ENCODE results near the gene CADPS2. TPM values are rescaled to one million over a fixed set of nuclear protein-coding genes. Genes with fewer than 3 reads are reported as not detected.

The CADPS2 gene
- total RNA-seq, 1 donor from 2014 or later = 6.4 TPM

DNA sequence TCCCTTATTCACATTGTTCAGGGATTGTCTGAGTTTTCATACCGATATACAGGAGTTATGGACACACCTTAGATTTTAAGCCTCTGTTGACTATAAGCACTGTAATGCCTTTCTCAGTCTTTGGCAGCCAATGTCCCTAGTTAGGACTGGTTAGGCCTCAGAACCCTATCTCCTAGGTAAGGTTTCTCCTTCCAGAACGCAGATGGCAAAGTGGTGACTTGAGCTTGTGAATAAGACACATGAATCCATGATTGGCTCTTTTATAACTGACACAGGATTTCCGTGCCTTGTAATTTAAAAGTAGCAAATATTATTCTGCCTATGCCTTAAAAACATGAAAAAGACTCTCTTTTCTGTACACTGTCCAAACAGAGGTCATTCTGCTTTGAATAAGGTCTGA lies 171.1 kb downstream of the CADPS2 start:
- Histone ChIP-seq H3K9me3 (ENCODE audit: insufficient read depth, low read depth, low read length) (no peaks in the 10 kb centered on the region), H3K79me2 (ENCODE audit: insufficient read depth, low read length) (no peaks in the 10 kb centered on the region), H3K4me3 (ENCODE audit: insufficient read depth, low read depth, low read length) (no peak overlapping the region), H3K36me3 (ENCODE audit: insufficient read depth, low read length) (no peaks in the 10 kb centered on the region), H2AFZ (ENCODE audit: low read depth, low read length) (no peak overlapping the region), H3K4me2 (ENCODE audit: low read length) (no peak overlapping the region), H3K9ac (ENCODE audit: low read length) (no peak overlapping the region), H3K27ac (ENCODE audit: low read depth, low read length) (no peak overlapping the region), H3K4me1 (ENCODE audit: insufficient read depth, low read length) (no peaks in the 10 kb centered on the region), H4K20me1 (ENCODE audit: insufficient read depth, low read length) (no peaks in the 10 kb centered on the region), H3K27me3 (ENCODE audit: insufficient read depth, low read length) (no peaks in the 10 kb centered on the region)
- Mint-ChIP-seq H3K27ac (ENCODE audit: unreplicated experiment) (no peak overlapping the region), H3K27me3 (ENCODE audit: low read depth, unreplicated experiment) (no peaks in the 10 kb centered on the region), H3K4me3 (ENCODE audit: unreplicated experiment) (no peak overlapping the region), H3K36me3 (ENCODE audit: low read depth, unreplicated experiment) (no peaks in the 10 kb centered on the region), H3K4me1 (ENCODE audit: low read depth, unreplicated experiment) (peaks cover 3% of the 10 kb centered on the region), H3K9me3 (ENCODE audit: unreplicated experiment) (peaks cover 2% of the 10 kb centered on the region)
- DNase-seq (ENCODE audit: low read depth) (no peak), FAIRE-seq (no peak)
- TF ChIP-seq EZH2 (IDR thresholded peaks at IDR 0.05; ENCODE audit: insufficient read depth, low read length) = no peak
- TF ChIP-seq, protein P1, sequence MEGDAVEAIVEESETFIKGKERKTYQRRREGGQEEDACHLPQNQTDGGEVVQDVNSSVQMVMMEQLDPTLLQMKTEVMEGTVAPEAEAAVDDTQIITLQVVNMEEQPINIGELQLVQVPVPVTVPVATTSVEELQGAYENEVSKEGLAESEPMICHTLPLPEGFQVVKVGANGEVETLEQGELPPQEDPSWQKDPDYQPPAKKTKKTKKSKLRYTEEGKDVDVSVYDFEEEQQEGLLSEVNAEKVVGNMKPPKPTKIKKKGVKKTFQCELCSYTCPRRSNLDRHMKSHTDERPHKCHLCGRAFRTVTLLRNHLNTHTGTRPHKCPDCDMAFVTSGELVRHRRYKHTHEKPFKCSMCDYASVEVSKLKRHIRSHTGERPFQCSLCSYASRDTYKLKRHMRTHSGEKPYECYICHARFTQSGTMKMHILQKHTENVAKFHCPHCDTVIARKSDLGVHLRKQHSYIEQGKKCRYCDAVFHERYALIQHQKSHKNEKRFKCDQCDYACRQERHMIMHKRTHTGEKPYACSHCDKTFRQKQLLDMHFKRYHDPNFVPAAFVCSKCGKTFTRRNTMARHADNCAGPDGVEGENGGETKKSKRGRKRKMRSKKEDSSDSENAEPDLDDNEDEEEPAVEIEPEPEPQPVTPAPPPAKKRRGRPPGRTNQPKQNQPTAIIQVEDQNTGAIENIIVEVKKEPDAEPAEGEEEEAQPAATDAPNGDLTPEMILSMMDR (IDR thresholded peaks at IDR 0.05; ENCODE audit: insufficient read depth, low read depth, low read length) = no peak

DNA sequence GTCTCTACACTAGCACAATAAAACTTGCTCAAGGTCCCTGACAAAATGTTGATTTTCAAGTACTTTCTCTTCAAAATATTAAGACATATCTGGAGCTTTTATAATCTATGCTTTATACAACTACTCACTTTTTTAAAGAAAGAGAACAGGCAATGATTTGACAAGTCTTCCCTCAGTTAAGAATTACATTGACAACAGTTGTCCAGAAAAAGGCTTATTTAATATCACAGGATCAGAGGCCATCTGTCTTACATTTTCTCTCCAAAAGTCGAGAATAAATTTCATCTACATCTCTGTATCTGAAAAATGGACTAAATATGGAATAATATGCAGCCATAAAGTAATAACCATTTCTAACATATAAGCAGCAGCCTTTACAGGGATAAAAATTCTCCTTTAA lies 175.3 kb downstream of the CADPS2 start:
- H3K4me1 Mint-ChIP-seq (ENCODE audit: low read depth, unreplicated experiment) = peaks cover 3% of the 10 kb centered on the region
- H3K4me2 ChIP-seq (ENCODE audit: low read length) = no peak overlapping the region
- no peaks in the 10 kb centered on the region for H3K9me3 ChIP-seq (ENCODE audit: insufficient read depth, low read depth, low read length)
- no peaks in the 10 kb centered on the region for H3K36me3 Mint-ChIP-seq (ENCODE audit: low read depth, unreplicated experiment)
- no peak overlapping the region for H3K4me3 ChIP-seq (ENCODE audit: insufficient read depth, low read depth, low read length)
- no peaks in the 10 kb centered on the region for H3K4me1 ChIP-seq (ENCODE audit: insufficient read depth, low read length)
- no peaks in the 10 kb centered on the region for H3K79me2 ChIP-seq (ENCODE audit: insufficient read depth, low read length)
- TF ChIP-seq EZH2 (IDR thresholded peaks at IDR 0.05; ENCODE audit: insufficient read depth, low read length) = no peak
- TF ChIP-seq, protein P1 (IDR thresholded peaks at IDR 0.05; ENCODE audit: insufficient read depth, low read depth, low read length) = no peak
- no peak for DNase-seq (ENCODE audit: low read depth)
- no peak for FAIRE-seq
- no peak overlapping the region for H3K27ac Mint-ChIP-seq (ENCODE audit: unreplicated experiment)
- no peaks in the 10 kb centered on the region for H3K27me3 ChIP-seq (ENCODE audit: insufficient read depth, low read length)
- no peaks in the 10 kb centered on the region for H3K27me3 Mint-ChIP-seq (ENCODE audit: low read depth, unreplicated experiment)
- H3K27ac ChIP-seq (ENCODE audit: low read depth, low read length) = no peak overlapping the region
- no peak overlapping the region for H3K9ac ChIP-seq (ENCODE audit: low read length)
- H3K4me3 Mint-ChIP-seq (ENCODE audit: unreplicated experiment) = no peak overlapping the region
- H3K9me3 Mint-ChIP-seq (ENCODE audit: unreplicated experiment) = no peaks in the 10 kb centered on the region
- H4K20me1 ChIP-seq (ENCODE audit: insufficient read depth, low read length) = no peaks in the 10 kb centered on the region
- H3K36me3 ChIP-seq (ENCODE audit: insufficient read depth, low read length) = no peaks in the 10 kb centered on the region
- no peak overlapping the region for H2AFZ ChIP-seq (ENCODE audit: low read depth, low read length)

DNA sequence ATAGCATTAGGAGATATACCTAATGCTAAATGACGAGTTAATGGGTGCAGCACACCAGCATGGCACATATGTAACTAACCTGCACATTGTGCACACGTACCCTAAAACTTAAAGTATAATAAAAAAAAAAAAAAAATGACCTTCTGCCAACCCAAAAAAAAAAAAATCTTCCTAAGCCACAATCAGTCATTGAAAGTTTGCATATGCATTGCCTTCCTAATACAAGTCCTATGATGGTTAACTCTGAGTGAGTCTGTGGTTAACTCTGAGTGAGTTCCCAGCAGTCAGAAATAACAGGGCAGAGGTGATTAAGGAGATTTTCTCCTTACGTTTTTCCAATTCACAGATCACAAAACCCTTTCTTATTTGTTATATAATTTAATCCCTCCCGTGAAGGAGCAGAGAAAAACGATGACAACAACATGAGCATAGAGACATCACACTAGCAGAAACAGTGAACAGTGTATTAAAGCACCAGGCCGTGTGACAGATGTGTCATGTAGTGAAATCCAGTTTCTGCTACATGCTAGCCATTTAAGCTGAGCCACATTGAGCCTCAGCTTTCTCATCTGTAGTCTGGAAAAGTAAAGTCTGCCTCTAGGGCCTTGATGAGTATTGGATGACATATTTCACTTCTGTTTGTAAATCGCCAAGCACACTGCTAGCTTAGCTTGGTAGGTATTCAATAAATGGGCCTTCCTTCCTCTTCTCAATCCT lies 176.2 kb downstream of the CADPS2 start:
- Mint-ChIP-seq H3K4me1 (ENCODE audit: low read depth, unreplicated experiment) (no peaks in the 10 kb centered on the region), H3K9me3 (ENCODE audit: unreplicated experiment) (no peaks in the 10 kb centered on the region), H3K27ac (ENCODE audit: unreplicated experiment) (no peak overlapping the region), H3K27me3 (ENCODE audit: low read depth, unreplicated experiment) (no peaks in the 10 kb centered on the region), H3K4me3 (ENCODE audit: unreplicated experiment) (no peak overlapping the region), H3K36me3 (ENCODE audit: low read depth, unreplicated experiment) (no peaks in the 10 kb centered on the region)
- Histone ChIP-seq H3K79me2 (ENCODE audit: insufficient read depth, low read length) (no peaks in the 10 kb centered on the region), H3K9ac (ENCODE audit: low read length) (no peak overlapping the region), H3K27ac (ENCODE audit: low read depth, low read length) (no peak overlapping the region), H3K9me3 (ENCODE audit: insufficient read depth, low read depth, low read length) (no peaks in the 10 kb centered on the region), H4K20me1 (ENCODE audit: insufficient read depth, low read length) (no peaks in the 10 kb centered on the region), H3K36me3 (ENCODE audit: insufficient read depth, low read length) (no peaks in the 10 kb centered on the region), H3K27me3 (ENCODE audit: insufficient read depth, low read length) (no peaks in the 10 kb centered on the region), H3K4me3 (ENCODE audit: insufficient read depth, low read depth, low read length) (no peak overlapping the region), H3K4me2 (ENCODE audit: low read length) (no peak overlapping the region), H3K4me1 (ENCODE audit: insufficient read depth, low read length) (no peaks in the 10 kb centered on the region), H2AFZ (ENCODE audit: low read depth, low read length) (no peak overlapping the region)
- DNase-seq (ENCODE audit: low read depth) (no peak), FAIRE-seq (no peak)
- no peak for TF ChIP-seq EZH2 (IDR thresholded peaks at IDR 0.05; ENCODE audit: insufficient read depth, low read length)
